Kidney (tissue), 14 donors: Measurements from ENCODE around the gene ABLIM1. TPM values are rescaled to one million over a fixed set of nuclear protein-coding genes. Genes with fewer than 3 reads are reported as not detected.

ENCODE experiments used
- DNase-seq, 5 donors: peaks; one replicate each; pipeline ENCODE4 v3.0.0-alpha.2; 2013 to 2020
- FAIRE-seq: peaks from 2 replicates; lab custom pipeline; 2012; peaks lifted over from hg19 to GRCh38; lab: Jason Lieb, UNC
- H3K27ac ChIP-seq, 2 donors: one replicate each; pipeline ENCODE4 v1.7.0; 2013; ENCODE audit warnings: low read depth in 2 of 2, low read length in 2 of 2, inconsistent platforms in 1 of 2
- H3K27me3 ChIP-seq: one replicate; pipeline ENCODE4 v1.7.1; 2013; ENCODE audit warnings: low read length, inconsistent platforms; ENCODE audit not compliant: control insufficient read depth, insufficient read depth
- H3K36me3 ChIP-seq, 3 donors: one replicate each; pipeline versions ENCODE4 v1.7.0 to v1.7.1; 2013; ENCODE audit warnings: low read length in 3 of 3, control low read depth in 1 of 3, inconsistent platforms in 1 of 3; ENCODE audit not compliant: insufficient read depth in 3 of 3, control insufficient read depth in 2 of 3
- H3K4me1 ChIP-seq, 3 donors: one replicate each; pipeline versions ENCODE4 v1.7.0 to v1.7.1; 2013; ENCODE audit warnings: low read length in 3 of 3, inconsistent platforms in 1 of 3, low read depth in 1 of 3; ENCODE audit not compliant: control insufficient read depth in 2 of 3, insufficient read depth in 2 of 3
- H3K4me3 ChIP-seq, 3 donors: one replicate each; pipeline versions ENCODE4 v1.7.0 to v1.8.1; 2013; ENCODE audit warnings: low read length in 3 of 3, control low read depth in 1 of 3, inconsistent platforms in 1 of 3
- H3K9ac ChIP-seq, 3 donors: one replicate each; pipeline versions ENCODE4 v1.7.0 to v1.7.1; 2013; ENCODE audit warnings: low read length in 3 of 3, control low read depth in 1 of 3, inconsistent platforms in 1 of 3
- H3K9me3 ChIP-seq, 3 donors: one replicate each; pipeline versions ENCODE4 v1.7.0 to v1.7.1; 2013; ENCODE audit warnings: low read length in 3 of 3, control low read depth in 1 of 3, inconsistent platforms in 1 of 3; ENCODE audit not compliant: control insufficient read depth in 2 of 3, insufficient read depth in 1 of 3
- CTCF ChIP-seq: IDR thresholded peaks from 3 replicates; pipeline ENCODE4 v1.5.1; 2012; ENCODE audit warnings: mild to moderate bottlenecking, moderate library complexity, borderline replicate concordance; ENCODE audit not compliant: insufficient read depth; ENCODE audit errors: extremely low read depth
- intact Hi-C: fragments of 100-400 bp; cut with DNase I; formaldehyde crosslinking; loops from one replicate; pipeline ENCODE4 v1.11.1; 2022
- polyA plus RNA-seq: library from polyadenylated mRNA; stranded (reverse); fragments of 350-450 nt; fragmentation: Illumina TruSeq; extraction: RNeasy Lipid Tissue Mini Kit (QIAGEN cat#74804); gene quantifications from one replicate; pipeline ENCODE4 v1.2.3, GENCODE V29; 2014; ENCODE audit warnings: low read depth, low replicate concordance; ENCODE audit not compliant: insufficient read depth
- total RNA-seq: library from RNA; stranded (reverse); fragmentation: NEBNext Ultra II Directional; extraction: Animal tissue kit (Norgen Biotek cat#: 25700); gene quantifications from one replicate; pipeline ENCODE4 v1.2.1, GENCODE V29; 2021
- donor health status: control.
- donor health status: control.
- donor health status: control.
- donor health status: control.
- donor health status: control.
- donor health status: DM: yes; HTN: yes; CAD: no.
- donor health status: Normal renal cell carcinoma (clear cell type).

The ABLIM1 gene
- total and polyA plus RNA-seq, 2 donors from 2014 or later, result 32.3 to 158 TPM

GRCh38 chr10:114483575-114483974 is 174.5 kb downstream of the ABLIM1 start:
- FAIRE-seq (no peak), DNase-seq (no peak)
- no peak overlapping the region for H3K4me3 ChIP-seq
- H3K27me3 ChIP-seq, result no peaks in the 10 kb centered on the region
- peaks cover 0 to 7% (median 0%) of the 10 kb centered on the region in 3 donors for H3K36me3 ChIP-seq
- no peak overlapping the region for H3K27ac ChIP-seq
- intact Hi-C loops, result no loop called here
- H3K4me1 ChIP-seq, result peaks cover 0 to 3% (median 0%) of the 10 kb centered on the region in 3 donors
- no peak overlapping the region for H3K9ac ChIP-seq
- no peaks in the 10 kb centered on the region for H3K9me3 ChIP-seq
- TF ChIP-seq CTCF, result no peak

- Histone ChIP-seq H3K27me3 (no peaks in the 10 kb centered on the region), H3K4me1 (peaks cover 0 to 3% (median 0%) of the 10 kb centered on the region in 3 donors), H3K4me3 (no peak overlapping the region), H3K36me3 (peaks cover 0 to 7% (median 0%) of the 10 kb centered on the region in 3 donors), H3K9me3 (no peaks in the 10 kb centered on the region), H3K27ac (no peak overlapping the region), H3K9ac (no peak overlapping the region)
- TF ChIP-seq CTCF, result no peak
- no peak for FAIRE-seq
- DNase-seq, result no peak
- intact Hi-C loops, result no loop called here
Observed at GRCh38 chr10:114482480-114483304, 175.4 kb downstream of the ABLIM1 start.

- H3K9me3 ChIP-seq, result no peaks in the 10 kb centered on the region
- no peak overlapping the region for H3K9ac ChIP-seq
- no peak overlapping the region for H3K27ac ChIP-seq
- DNase-seq (no peak), FAIRE-seq (no peak)
- TF ChIP-seq CTCF, result no peak
- H3K36me3 ChIP-seq, result peaks cover 0 to 4% (median 0%) of the 10 kb centered on the region in 3 donors
- H3K27me3 ChIP-seq, result no peaks in the 10 kb centered on the region
- intact Hi-C loops, result no loop called here
- H3K4me3 ChIP-seq, result no peak overlapping the region
- H3K4me1 ChIP-seq, result peaks cover 0 to 3% (median 0%) of the 10 kb centered on the region in 3 donors
Observed at GRCh38 chr10:114481055-114481454, 177.0 kb downstream of the ABLIM1 start.
